ENCODE measurements around the gene MYCBPAP.

Gene MYCBPAP

DNA sequence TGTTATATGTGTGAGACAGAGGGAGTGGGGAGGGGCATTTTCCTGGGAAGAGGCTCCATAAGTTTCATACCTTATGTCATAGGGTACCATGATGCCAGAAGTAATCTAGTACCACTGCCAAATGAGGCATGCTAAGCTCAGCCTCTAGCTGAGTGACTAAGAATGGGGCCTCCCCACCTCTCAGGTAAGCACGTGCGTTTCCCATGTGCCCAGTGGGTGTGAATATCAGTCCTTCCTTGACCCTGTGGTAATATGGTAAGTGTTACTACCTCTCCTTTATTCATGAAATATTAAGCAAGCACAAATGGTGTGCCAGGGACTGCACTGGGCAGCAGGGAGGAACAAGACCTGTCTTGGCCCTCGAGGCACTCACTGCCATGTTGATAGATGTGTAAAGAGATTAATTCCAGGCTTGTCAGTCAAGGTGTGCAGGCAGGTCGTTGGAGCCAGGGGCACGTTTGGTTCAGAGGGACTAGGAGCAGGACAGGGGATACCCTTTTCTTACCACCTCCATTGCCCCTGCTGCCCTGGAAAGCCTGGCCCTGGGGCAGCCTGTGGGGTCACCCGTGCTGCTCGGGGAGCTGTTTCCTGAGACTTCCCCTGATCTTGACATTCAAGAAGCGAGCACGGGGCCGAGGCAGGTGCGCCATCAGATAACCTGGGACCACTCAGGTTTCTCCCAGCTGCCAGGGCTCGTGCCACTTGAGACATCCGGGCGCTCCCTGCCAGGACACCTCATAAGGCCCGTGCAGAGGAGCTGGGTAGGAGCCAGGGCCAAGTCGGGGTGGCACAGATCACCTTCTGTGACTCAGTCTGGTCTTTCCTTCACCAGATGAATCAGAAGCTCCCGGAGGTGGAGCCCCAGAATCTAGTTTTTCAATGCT lies 20.8 kb upstream of the MYCBPAP start:
- FAIRE-seq: no peak
- DNase-seq (ENCODE audit: low spot score): no peak

DNA sequence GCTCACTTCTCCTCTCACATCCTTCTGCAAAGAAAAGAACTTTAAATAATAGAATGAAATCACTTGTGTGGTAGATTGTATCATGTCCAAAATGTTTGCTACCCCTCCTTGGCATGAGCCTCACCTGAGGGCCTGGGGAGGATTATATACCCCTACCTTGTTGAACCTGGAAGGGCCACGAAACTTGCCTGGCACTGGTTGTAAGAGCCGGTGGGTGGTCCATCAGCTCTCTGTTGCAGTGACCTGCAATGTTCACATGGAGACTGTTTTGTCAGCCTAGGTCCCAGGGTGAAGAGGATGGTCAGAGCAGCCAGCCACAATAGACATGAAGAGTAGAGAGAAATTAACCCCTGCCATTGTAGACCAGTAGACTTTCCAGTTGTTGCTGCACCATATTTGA lies 19.4 kb upstream of the MYCBPAP start:
- FAIRE-seq: no peak

DNA sequence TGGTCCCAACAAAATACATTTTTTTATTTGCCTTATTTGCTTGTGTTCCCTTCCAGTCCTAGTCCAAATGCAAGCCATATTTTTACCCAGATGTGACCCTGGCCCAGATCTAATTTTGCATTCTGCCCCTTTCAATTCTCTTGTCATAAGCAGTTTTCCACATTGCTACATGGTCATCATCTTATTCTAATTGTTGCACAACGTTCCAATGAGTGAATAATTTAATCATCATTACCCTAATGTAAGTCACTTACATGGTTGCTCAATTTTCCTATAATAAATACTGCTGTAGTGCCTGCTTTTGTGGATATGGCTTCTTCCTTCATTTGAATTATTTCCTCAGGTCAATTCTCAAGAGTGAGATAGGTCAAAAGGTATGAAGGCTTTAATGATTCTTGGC lies 16.7 kb upstream of the MYCBPAP start:
- FAIRE-seq (no peak), DNase-seq (ENCODE audit: low spot score) (no peak)

More for the DNA sequence above, 19.4 kb upstream of the MYCBPAP start:
- DNase-seq (ENCODE audit: low spot score): no peak

DNA sequence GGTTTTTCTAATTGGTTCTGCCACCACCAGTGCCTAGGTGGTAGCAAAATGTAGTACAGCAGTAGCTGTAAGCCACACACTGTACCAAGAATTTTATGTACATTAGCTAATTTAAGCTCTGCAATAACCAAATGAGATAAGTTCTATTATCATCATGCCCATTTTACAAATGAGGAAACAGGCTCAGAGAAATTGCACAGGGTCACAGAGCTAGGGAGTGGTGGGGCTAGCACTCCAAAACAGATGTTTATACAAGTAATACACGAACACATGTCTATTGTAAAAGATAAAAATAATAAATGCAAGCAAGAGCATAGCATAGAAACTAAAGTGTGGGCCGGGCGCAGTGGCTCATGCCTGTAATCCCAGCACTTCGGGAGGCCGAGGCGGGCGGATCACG lies 16.0 kb upstream of the MYCBPAP start:
- DNase-seq (ENCODE audit: low spot score) (no peak), FAIRE-seq (no peak)

DNA sequence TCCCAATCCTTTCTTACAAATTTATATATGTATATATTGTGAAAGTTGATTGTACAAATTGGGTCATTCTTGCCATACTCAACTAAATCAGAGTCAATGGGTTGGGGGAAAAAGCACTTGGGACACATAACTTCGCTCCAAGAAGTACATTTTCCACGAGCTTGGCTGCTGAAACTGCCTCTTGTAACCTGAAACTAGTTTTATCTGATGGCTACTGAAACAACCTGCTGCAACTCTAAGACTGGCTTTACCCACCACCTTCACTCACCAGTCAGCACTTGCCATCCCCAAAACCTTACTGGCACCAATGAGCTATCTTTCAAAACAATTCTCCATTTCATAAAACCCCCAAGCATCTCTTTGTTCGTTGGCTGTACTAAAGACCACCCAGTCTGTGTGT lies 14.5 kb upstream of the MYCBPAP start:
- no peak for FAIRE-seq
- no peak for DNase-seq (ENCODE audit: low spot score)

DNA sequence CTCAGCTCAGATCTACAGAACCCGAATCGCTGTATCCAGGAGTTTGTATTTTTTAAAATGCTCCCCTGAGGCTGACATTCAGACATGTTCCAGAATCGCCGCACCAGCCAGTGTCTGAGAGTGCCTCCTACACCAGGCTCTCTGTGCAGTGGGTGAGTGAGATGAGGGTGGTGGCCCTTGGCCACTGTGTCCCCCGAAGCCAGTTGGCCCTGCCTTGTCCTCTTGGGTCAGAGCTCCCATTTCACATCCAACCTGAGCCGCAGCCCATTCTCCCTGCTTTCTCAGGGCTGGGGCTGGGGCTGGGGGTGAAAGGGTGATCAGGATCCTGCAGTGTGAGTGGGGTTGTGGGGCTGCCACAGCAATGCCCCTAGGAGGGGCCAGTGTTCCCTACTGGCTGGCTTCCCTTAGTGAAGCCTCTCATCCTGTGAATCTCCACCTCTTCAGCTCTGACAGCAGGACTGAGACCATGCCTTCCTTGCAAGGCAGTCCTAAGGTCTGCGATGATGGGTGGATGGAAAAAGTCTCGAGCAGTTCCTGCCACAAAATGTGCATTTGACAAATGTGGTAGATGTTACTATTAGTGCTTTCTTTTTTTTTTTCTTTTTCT lies 12.9 kb upstream of the MYCBPAP start:
- FAIRE-seq (no peak), DNase-seq (ENCODE audit: low spot score) (no peak)

DNA sequence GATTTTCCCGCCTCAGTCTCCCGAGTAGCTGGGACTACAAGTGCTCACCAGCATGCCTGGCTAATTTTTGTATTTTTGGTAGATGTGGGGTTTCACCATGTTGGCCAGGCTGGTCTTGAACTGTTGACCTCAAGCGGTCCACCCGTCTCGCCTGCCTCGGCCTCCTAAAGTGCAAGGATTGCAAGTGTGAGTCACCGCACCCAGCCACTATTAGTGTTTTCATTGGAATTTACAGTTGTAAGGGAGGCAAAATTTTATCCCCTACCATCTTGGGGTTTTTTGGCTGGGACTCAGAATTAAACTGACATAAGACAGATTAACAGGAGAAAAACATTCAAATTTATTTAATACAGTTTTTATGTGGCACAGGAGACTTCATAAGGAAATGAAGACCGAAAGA lies 12.3 kb upstream of the MYCBPAP start:
- no peak for DNase-seq (ENCODE audit: low spot score)
- FAIRE-seq: no peak

DNA sequence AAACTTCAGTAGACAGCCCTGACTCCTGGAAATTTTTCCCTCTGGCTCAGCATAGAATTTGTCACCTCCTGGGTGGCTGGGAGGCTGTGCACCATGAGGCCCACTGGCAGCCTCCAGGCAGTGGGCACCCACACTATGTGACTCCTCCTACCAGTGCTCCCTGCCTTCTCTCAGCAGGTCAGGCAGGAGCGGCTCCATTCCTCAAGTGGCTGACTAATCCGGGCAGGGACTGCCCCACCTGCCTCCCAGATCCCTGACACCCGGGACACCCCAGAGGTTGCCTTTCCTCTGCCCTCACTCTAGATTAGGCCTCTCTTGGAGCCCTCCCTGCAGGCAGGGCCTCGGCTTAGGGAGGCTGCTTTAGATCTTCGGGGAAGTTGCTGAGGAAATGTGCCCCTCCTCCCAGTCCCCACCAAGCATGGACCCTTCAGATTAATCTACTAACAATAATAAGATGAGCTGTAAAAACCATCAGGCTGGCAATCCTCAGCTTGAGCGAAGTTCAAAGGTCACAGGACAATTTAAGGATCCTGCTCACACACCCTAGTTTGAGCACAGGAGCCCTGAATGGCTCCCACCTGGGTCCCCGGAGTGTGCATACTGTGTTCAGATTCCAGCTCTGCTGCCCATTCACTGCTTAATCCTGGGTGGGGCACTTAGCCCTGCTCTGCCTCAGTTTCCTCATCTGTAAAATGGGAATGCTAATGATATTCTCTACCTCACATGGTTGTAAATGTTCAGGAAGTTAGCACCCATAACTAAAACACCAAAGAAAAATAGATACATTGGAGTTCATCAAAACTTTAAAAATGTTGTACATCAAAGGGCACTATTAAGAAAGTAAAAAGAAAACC lies 10.0 kb upstream of the MYCBPAP start:
- FAIRE-seq (no peak), DNase-seq (ENCODE audit: low spot score) (no peak)

DNA sequence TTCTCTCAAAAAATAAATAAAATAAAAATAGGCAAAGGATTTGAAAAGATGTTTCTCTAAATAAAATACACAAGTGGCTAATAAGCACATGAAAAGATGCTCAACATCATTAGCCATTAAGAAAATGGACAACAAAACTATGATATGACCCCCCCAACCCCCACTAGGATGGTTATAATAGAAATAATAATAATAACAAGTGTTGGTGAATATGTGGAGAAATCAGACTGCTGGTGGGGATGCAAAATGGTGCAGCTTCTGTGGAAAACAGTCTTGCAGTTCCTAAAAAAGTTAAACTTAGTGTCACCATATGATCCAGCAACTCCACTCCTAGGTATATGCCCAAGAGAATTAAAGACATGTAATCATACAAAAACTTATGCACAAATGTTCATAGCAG lies 9.0 kb upstream of the MYCBPAP start:
- no peak for DNase-seq (ENCODE audit: low spot score)
- FAIRE-seq: no peak

DNA sequence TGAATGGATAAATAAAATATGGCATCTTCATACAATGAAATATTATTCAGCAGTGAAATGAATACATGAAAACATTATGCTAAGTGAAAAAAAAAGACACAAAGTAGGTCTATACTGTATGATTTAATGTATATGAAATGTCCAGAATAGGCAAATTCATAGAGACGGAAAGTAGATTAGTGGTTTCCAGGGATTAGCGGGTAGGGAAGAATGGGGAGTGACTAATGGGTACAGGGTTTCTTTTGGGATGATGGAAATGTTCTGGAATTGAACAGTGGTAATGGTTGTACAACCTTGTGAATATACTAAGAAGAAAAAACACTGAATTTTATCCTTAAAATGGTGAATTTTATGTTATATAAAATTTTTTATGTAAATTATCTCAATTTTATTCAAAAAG lies 8.5 kb upstream of the MYCBPAP start:
- FAIRE-seq: no peak
- DNase-seq (ENCODE audit: low spot score): no peak

DNA sequence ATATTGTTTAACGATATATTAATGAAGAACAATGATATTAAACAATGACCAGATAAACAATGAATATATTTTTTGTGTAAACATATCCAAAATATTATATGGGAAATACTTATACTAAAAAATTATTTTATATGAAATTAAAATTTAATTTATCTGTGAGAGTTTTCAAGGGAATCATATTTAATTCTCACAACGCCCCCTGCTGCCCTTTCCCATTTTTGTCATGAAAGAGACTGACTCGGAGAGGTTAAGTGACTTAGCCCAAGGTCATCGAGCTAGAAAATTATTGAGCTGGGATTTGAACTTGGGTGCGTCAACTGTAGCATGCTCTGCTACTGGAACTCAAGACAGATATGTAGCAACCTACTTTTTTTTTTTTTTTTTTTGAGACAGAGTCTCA lies 7.2 kb upstream of the MYCBPAP start:
- FAIRE-seq: no peak
- DNase-seq (ENCODE audit: low spot score): no peak

DNA sequence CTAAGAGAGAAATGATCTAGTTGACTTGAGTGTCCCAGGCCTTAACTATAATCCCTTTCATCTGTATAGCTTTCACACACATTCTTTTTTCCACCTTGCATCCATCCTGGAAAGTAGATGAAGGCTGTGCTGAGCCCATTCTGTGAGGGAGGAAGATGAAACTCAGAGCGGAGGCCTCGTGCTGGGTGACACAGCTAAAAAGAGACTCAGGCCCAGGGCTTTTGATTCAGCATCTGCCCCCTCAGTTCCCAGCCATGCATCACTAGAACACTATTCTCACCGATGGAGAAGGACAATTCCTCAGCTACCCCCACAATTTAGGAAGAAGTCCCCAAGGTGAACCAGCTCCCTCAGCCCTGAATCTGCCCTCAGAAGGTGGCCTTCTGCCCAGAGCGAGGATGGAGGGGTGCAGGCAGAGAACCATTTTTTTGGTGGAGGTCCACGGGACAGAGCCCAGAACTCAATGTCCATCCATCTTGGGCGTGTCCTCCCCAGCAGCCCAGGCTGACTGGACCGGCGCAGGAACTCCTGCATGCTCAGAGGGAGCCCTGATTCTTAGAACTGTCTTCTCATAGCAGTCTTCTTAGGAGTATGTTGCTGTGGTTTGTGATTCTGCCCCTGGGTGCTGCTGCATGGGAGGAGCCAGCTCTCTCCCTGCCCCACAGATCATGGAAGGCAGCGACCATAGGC lies 5.8 kb upstream of the MYCBPAP start:
- DNase-seq (ENCODE audit: low spot score) (no peak), FAIRE-seq (no peak)

DNA sequence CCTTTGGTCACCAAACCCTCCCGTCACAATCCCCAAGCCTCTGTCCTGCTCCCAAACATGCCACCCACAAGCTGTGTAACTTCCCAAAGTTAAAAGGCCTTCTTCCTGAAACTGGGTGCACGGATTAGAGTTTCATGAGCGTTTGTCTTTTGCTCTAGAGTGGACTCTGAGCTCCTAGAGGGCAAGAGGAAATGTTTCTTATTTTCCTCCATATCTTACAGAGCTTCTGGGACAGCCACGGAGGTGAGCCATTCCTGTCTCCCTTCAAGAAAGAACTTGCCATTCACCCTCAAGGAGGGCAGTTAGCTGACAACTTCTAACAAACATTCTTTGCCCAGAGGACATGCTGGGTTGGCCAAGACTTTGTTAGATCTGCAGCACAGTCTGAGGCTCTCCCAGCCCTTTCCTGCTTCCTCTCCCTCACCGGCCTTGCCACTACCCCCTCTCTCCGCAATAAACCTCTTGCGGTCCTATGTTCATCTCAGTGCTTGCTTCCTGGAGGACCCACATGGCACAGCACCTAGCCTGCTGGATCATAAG lies 2.6 kb upstream of the MYCBPAP start:
- FAIRE-seq (no peak), DNase-seq (ENCODE audit: low spot score) (no peak)

DNA sequence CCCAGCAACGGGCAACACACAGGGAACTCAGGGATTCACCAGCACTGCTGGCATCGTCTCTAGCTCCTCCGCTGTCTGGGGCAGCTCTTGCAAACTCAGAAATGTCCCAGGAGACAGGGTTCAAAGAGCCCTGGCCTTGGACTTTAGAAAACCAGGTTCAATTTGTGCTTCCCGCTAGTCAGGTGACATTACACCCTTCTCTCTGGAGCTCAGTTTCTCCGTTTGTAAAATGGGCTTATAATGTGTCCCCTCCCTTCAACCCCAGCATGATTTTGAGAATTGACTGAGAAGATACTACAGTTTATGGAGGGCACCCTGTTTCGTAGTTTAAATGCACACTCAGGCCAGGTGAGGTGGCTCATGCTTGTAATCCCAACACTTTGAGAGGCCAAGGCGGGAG lies 1.9 kb upstream of the MYCBPAP start:
- FAIRE-seq (no peak), DNase-seq (ENCODE audit: low spot score) (no peak)

DNA sequence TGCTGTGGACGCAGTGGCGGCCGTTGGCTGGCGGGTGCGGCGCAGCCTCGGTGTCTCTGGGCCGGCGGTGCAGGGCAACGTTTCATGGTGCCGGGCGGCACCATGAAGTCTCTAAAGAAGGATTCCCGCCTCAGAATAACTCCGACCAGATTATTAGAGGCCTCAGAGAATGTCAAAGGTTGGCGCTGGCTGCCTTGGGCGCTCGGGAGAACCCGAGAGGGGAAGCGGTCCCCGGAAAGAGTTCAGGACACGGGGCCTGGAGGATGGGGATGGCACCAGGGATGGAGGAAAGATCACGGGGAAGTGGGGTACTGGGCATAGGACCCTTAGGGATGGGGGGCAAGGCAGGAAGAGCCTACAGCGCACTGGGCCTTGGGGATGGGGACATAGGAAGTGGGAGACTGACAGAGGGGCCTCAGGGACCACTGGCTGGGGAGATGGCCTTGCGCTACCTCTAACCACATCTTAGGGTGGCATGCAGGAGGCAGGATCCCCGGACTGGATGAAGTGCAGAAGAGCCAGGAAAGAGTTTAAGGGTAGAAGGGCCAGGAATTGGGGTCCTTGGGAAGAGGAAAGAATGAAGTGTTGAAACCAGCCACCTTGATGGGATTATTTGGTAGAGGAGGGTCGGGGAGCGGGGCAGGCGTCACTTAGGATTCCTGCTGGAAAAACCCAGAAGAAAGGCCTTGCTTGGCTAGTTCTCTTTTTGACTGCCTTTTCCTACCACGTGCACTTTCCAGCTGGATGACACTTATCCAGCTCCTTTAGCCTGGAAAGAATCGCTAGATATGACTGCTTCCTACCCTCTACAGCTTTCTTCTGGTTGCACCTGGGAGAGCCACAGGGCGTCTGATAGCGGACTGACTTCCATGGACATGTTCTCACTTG lies 578 bp downstream of the MYCBPAP start:
- peak; percentile 48 for FAIRE-seq

DNA sequence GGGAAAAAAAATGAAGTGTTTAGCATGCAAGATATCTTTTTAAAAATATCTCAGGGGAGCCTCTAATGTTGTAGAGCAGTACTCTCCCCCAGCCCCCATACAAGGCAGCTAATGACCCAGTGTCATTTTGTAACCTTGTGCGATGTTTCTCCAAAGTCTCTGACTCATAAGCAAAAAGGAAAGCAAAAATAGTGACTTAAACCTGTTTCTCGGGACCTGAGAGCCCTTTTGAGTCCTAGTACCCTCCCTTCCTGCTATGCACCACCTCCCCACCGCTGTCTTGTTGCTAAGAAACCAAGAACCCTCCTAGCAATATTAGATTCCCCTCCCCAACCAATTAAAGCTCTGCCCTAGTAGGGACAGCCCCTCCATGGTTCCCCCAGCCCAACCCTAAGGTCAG lies 2.8 kb downstream of the MYCBPAP start:
- no peak for FAIRE-seq
- no peak for DNase-seq (ENCODE audit: low spot score)

More for the DNA sequence above, 578 bp downstream of the MYCBPAP start:
- no peak for DNase-seq (ENCODE audit: low spot score)

DNA sequence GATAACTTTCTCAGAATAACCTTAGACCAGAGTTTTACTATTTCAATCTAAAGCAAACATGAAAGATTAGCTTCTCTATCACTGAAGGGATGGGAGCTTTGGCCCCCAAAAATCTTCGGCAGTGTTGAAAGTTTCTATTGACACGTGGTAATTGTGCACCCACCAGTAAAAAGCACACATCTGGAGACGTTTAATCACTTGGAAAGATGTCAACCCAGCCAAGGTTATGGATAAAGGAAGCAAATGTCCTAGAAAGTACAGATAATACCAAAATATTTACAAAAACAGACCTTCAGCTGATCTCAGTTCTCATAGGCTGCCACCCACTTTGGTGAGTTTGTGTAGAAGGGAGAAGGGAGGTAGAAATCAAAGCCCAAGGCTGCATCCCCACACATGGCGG lies 5.3 kb downstream of the MYCBPAP start:
- DNase-seq (ENCODE audit: low spot score): no peak
- FAIRE-seq: no peak

DNA sequence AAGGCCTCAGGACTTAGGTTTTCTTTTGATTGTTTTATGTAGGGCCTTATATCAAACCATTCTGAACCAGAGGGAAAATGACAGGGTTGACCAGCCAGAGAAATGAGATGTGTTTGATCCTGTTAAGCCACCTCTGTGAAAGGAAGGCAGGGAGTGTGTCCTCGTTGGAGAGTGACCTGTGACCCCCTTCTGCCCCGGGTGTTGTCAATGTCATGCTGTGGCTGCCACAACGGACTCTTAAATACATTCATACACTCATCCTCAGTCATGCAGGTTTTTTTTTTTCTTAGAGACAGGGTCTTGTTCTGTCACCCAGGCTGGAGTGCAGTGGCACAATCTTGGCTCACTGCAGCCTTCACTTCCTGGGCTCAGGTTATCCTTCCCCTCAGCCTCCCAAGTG lies 6.1 kb downstream of the MYCBPAP start:
- FAIRE-seq (no peak), DNase-seq (ENCODE audit: low spot score) (no peak)

DNA sequence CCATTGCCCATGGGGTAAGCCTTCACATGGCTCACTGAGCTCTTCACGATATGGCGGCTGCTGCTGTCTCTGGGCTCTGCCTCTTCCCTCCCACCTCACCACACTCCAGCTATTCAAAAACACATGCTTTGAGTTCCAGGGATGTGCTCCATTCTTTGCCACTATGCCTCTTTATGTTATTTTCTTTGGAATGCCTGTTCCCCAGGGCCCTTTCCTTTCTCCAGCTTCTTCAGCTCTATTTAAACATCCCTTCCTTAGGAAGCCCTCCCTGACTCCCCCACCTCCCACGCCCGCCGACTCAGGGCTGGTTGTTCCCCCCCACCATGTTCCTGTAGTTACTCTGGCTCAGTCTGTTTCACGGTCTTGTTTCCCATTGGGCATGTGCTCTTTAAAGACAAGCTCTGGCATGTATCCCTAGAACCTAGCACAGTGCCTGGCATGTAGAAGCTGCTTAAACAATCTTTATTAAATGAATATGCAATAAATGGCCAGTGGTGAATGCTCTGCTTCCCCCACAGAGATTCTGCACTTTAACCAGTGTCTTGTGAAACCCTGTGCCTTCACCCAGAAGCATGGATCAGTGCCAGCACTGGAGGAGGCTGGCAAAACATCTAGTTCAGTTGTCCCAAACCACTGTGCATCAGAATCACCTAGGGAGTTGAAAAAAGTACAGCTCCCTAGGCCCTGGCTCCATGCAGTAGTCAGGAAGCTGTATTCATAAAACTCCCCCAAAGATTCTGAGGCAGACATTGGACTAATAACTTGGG lies 6.9 kb downstream of the MYCBPAP start:
- FAIRE-seq (no peak), DNase-seq (ENCODE audit: low spot score) (no peak)

DNA sequence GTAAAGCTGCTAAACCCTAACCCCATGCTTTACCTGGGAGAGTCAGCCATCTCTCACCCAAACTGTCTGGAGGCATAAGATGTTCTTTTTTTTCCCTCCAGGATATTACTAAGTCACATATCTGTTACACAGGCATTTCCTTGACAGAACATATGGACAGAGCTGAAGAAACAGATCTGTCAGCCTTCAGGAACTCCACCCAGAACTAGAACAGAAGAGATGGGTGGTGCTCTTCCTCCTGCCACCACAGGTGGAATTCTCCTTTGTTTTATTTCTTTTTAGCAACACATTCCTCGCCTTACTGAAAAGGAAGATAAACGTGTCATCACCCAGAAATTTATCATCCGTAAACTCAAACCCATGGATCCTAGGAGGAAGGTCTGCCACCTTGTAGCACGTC lies 8.8 kb downstream of the MYCBPAP start:
- DNase-seq (ENCODE audit: low spot score): no peak
- FAIRE-seq: no peak

Data from urothelium cell line (cell line).